T-helper 9 cell (primary cell): ENCODE results near the gene SPECC1L.
"Not testable (repeated sequence)": the region's sequence is repeated elsewhere in the genome, so short reads cannot be mapped to it uniquely, and the experiment has no call there.

ENCODE experiments used
- DNase-seq: peaks from one replicate; pipeline ENCODE4 v3.0.0-alpha.2; 2020
- total RNA-seq, 2 donors: gene quantifications; one replicate each; lab custom pipeline; 2026; lab: John Stamatoyannopoulos, UW

The SPECC1L gene
- 15.4 to 34.1 reads per million in 2 donors for total RNA-seq

GRCh38 chr22:24270556-24271385 is at the start of gene SPECC1L:
SPECC1L (plus strand) TSS chr22:24270831; CDS start chr22:24302232, 31,401 bp downstream.
- DNase-seq: peak; percentile 87

DNA sequence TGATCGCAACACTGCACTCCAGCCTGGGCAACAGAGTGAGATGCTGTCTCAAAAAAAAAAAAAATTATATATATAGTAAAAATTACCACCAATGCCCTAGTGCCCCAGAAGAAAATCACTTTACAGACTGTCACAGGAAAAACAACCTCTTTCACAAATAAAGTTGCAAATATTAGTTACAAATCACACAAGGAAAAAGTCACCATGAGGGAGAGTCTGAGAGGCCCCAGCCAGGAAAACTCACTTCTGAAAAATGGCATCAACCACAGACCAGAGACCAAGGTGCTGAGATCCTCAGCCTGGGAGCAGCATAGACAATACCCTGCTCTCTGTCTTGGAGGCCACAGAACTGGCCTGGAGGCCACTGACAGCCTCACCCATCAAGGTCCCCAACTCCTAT is 46.2 kb upstream of the SPECC1L start:
- no peak for DNase-seq

DNA sequence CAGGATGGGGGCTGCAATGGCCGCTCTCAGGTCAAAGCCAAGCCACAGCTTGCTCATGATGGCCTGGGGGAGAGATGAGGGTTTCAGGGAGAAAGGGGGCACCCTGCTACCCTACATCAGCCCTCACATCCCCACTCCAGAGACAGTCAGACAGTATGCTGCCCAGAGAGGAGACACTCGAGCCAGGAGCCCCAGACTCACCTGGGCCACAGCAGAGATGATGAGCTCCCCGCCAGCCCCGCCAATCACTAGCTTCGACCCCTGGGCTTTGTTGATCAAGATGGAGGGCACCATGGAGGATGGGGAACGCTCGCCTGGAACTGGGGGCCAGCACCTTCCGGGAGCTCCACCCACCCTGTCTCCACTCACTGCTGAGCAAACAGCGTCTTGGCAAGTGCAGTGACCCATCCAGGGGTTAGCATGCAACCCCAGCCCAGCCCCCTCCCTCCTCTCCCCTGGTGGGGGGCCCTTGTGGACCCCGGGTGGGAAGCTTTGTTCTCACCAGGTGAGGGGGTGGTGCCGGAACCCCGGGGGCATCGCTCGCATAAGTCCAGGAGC is 45.5 kb upstream of the SPECC1L start:
- DNase-seq: no peak

GRCh38 chr22:24225951-24226350 is 44.7 kb upstream of the SPECC1L start:
- DNase-seq: no peak

DNA sequence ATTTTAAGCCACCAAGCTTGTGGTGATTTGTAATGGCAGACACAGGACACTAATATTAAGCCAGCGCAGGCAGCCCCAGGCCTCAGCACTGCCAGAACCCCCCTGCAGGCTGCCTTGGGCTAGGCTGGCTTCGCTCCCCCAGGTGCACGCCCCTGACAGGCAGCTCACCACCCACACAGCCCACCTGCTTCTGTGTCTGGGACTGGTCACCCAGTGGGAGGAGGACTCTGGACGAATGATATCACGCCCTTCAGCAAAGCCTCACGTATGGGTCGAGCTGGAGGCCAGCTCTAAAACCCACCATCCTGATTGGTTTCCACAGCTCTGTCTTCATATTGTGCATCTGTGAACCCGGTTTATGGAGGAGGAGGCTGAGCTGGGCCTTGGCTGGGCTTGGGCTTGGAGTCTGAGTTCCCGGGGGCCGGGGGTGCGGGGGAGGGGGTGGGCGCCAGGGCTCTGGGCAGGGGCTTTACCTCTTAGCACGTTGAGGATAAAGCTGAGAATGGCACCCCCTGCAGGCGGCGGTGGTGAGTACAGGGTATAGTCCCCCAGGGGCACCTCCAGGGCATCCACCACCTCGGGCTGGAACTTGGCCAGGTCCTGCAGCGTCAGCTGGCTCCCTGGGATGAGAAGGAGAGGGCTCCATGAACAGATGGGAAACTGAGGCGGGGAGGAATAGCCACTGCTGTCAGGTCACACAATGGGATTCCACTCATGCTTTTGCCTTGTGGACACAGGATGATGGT is 39.5 kb upstream of the SPECC1L start:
- DNase-seq: peak; percentile 63

GRCh38 chr22:24231706-24232105 is 38.9 kb upstream of the SPECC1L start:
- DNase-seq: no peak

DNA sequence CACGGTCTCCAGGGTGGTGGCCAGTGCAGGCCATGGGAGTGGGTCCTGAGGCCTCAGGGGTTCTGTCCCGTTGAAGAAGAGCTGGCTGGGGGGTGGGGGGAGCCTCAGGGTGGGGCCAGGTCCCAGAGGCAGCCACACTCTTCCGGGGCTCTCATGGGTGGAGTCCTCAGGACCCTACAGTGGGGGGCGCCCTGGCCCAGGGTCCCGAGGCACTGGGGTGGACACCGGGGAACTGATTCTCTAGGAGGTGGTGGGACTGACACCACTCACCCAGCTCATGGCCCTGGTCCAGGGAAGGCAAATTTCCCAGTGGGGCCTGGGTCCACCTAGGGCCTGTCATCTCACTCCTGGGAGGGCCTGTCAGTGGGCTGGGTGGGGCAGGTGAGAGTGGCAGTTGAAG is 38.5 kb upstream of the SPECC1L start:
- DNase-seq: no peak

DNA sequence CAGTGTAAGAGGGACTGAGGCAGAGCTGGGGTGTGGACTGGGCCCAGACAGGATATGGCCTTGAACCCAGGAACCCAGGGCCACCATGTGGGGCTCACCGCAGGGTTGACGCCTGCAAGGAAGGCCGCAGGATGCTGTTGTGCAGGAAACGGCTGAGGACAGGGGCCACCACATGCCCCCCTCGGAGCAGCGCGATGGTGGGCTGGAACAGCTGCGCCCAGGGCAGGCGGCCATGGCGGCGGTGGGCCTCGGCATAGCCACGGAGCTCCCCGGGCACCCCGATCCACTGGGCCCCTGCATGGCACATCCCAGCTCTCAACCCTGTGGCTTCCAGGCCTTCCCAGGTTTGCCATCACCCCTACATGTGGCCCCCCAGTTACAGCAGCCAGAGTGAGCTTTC is 37.9 kb upstream of the SPECC1L start:
- DNase-seq: no peak

DNA sequence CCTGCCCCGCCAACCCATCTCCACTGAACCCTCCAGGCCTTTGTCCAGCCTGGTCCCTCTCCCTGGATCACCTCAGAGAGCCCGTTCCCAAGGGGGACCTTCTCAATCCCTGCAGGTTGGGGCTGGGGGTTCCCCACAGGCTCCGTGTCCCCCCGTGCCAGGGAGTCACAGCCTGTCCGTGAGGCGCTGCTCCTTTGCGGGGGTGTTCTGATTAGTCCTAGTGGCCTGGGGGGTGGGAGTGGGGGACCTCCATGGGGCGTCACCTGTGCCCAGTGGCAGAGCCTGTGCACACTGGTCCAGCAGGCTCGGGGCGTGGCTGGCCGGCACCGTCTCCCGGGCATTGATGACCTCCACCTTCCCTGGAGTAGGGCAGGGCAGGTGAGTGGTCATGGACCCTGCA is 37.4 kb upstream of the SPECC1L start:
- DNase-seq: no peak

- DNase-seq: no peak
These were observed 36.8 kb upstream of the SPECC1L start for GRCh38 chr22:24233816-24234215.

- DNase-seq: no peak
These were observed 35.3 kb upstream of the SPECC1L start for GRCh38 chr22:24235315-24235714.

DNA sequence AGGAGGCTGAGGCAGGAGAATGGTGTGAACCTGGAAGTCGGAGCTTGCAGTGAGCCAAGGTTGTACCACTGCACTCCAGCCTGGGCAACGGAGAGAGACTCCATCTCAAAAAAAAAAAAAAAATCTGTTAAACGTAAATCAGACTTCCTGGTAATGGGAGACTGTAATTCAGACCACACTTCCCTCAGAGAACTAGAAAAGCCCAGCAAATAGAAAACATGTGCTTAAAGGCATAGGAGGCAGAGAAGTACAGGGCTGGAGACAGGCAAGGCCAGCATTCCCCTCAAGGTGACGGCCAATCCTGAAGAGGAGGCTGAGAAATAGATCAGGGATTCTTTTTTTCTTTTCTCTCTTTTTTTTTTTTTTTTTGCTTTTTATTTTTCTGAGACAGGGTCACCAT is 34.0 kb upstream of the SPECC1L start:
- DNase-seq: no peak

DNA sequence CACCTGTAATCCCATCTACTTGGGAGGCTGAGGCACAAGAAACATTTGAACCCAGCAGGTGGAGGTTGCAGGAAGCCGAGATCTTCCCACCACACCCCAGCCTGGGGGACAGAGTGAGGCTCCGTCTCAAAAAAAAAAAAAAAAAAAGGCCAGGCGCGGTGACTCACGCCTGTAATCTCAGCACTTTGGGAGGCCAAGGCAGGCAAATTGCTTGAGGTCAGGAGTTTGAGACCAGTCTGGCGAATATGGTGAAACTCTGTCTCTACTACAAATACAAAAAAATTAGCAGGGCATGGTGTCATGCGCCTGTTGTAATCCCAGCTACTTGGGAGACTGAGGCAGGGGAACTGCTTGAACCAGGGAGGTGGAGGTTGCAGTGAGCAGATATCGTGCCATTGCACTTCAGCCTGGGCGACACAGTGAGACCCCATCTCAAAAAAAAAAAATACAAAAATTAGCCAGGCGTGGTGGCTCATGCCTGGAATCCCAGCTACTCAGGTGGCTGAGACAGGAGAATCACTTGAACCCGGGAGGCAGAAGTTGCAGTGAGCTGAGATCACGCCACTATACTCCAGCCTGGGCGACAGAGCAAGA is 32.4 kb upstream of the SPECC1L start:
- DNase-seq: not testable (repeated sequence)

DNA sequence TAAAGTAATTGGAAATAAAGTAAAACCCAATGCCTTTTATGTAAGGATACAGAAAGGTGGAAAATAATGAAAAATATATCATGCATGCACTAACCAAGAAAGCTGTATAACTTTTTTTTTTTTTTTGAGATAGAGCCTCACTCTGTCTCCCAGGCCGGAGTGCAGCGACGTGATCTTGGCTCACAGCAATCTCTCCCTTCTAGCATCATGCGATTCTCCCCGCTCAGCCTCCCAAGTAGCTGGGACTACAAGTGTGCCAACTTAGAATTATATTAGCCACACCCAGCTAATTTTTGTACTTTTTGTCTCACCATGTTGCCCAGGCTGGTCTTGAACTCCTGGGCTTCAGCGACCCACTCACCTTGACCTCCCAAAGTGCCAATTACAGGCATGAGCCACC is 30.2 kb upstream of the SPECC1L start:
- no peak for DNase-seq

DNA sequence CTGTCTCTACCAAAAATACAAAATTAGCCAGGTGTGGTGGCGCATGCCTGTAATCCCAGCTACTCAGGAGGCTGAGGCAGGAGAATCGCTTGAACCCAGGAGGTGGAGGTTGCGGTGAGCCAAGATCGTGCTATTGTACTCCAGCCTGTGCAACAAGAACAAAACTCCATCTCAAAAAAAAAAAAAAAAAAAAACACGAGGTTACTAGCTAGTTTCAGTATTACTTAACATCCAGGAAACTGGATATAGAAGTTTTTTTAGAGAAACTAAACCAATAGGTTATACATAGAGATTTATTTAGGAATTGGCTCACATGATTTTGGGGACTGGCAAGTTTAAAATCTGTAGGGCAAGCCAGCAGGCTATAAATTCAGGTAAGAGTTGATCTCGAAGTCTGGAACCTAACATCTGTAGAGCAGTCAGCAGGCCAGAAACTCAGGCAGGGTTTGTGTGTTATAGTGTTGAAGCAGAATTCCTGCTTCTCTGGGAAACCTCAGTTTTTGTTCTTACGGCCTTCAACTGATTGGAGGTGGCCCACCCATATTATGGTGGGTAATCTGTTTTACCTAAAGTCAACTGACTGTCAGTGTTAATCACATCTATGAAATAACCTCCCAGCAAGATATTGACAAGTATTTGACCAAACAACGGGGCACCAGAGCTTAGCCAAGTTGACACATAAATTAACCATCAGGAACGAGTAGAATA is 29.5 kb upstream of the SPECC1L start:
- not testable (repeated sequence) for DNase-seq

DNA sequence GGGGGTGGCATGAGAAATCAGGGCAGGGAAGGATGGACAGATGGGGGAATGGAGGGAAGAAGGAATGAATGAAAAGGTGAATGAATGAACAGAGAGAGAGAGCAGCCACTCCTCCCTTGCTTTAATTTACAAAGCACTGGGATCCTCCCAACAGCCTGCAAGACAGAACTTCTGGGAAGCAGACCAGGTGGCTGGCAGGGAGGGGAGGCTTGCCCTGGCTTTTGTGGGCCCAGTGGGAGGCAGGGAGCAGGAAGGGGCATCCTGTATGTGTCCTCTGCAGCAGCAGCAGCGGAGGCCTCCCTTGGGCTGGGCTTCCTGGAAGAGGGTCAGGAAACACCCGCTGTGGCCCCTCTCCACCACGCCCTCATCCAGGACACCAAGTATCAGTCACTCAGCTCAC is 27.2 kb upstream of the SPECC1L start:
- not testable (repeated sequence) for DNase-seq

GRCh38 chr22:24244144-24244787 is 26.4 kb upstream of the SPECC1L start:
- no peak for DNase-seq

GRCh38 chr22:24245030-24245431 is 25.6 kb upstream of the SPECC1L start, which contains the start of gene GGT5:
GGT5 (minus strand) TSS chr22:24245082; CDS start chr22:24244725, 357 bp downstream.
- DNase-seq: not testable (repeated sequence)

DNA sequence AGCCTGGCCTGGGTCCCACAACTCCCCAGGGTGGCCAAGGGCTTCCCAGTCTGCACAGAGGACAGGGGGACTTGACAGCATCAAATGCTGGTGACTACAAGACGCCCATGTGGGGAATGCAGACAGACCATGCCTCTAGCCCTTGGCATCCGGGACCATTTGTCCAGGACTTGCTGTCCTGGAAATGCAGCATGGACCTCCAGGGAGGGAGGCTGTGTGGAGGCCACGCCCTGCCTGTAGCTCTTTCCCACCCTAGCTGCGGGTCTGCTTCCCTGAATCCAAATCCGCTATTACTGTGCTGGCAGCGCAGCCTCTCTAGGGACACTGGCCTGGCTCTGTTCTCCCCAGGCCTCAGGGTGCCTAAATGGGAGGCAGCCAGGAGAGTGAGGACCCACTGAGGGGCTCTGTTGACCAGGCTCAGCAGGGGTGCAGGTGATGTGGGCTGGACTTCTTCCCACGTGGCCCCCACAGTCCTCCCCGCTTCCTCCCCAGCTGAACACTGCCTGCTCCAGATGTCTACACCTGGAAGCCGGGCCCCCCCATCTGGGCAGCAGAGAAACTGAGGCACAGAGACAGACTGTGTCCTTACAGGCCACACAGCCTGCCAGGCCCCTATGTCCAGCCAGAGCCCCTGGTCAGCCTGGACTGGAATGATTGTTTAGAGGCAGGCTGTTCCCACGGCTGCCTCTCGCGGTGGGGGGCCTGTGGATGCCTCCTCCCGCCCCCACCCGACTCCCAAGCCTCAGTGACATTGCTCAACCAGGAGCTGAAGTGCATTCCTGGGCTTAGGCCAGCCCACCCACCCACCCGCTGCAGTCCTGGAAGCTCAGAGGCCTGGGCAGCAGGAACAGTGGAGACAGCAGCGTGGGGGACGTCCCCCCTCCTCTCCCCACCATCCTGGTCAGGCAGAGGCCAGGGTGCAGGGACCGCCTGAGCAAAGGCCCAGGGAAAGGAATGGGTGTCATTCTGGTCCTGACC is 24.8 kb upstream of the SPECC1L start:
- DNase-seq: not testable (repeated sequence)

GRCh38 chr22:24247011-24247507 is 23.6 kb upstream of the SPECC1L start:
- DNase-seq: no peak
